Measurements from ENCODE around the gene COA8.

GRCh38 chr14:103528587-103529382 is 34.0 kb upstream of the COA8 start, which contains the start of gene TRMT61A:
- TF ChIP-seq POLR2A (IDR thresholded peaks at IDR 0.05; ENCODE audit: low read depth, low read length) = peak; percentile 76; the same call in 1 of the 2 replicates
- no peak; the same call in 1 of the 2 replicates for TF ChIP-seq POLR2AphosphoS5 (IDR thresholded peaks at IDR 0.05; ENCODE audit: low read depth, low read length)
- 0 out of 2 replicates have a peak, but pooled peaks have one; percentile 15 for TF ChIP-seq TAF1 (IDR thresholded peaks at IDR 0.05; ENCODE audit: borderline replicate concordance, low read depth, low read length)
